Transverse colon (tissue), 4 donors: Measurements from ENCODE around the gene HAPLN3.

ENCODE experiments used
- EP300 ChIP-seq: sonication (generic); formaldehyde crosslinking; IDR thresholded peaks from one replicate; pipeline ENCODE4 v1.6.1; 2017; ENCODE audit warnings: antibody characterized with exemption, low read depth
- POLR2A ChIP-seq: fragments of 450-650 bp; IDR thresholded peaks from one replicate; pipeline ENCODE4 v1.6.1; 2016; ENCODE audit warnings: antibody characterized with exemption, mild to moderate bottlenecking, moderate library complexity
- POLR2AphosphoS5 ChIP-seq, 3 donors: sonication (generic); formaldehyde crosslinking; IDR thresholded peaks; one replicate each; pipeline ENCODE4 v1.6.1; 2016; ENCODE audit warnings: antibody characterized with exemption in 3 of 3
- TF ChIP-seq, protein P1 (sequence below), 5 experiments: fragments of 200-600 bp in 3 of 5; fragments of 450-650 bp in 2 of 5; sonication (generic) in 3 of 5; IDR thresholded peaks; 1 replicate in 2 of 5; 2 replicates in 3 of 5; pipeline ENCODE4 v1.5.1; 2016 to 2017; ENCODE audit warnings: antibody characterized with exemption in 5 of 5, inconsistent platforms in 3 of 5, mild to moderate bottlenecking in 2 of 5, moderate library complexity in 1 of 5

- TF ChIP-seq, protein P1, sequence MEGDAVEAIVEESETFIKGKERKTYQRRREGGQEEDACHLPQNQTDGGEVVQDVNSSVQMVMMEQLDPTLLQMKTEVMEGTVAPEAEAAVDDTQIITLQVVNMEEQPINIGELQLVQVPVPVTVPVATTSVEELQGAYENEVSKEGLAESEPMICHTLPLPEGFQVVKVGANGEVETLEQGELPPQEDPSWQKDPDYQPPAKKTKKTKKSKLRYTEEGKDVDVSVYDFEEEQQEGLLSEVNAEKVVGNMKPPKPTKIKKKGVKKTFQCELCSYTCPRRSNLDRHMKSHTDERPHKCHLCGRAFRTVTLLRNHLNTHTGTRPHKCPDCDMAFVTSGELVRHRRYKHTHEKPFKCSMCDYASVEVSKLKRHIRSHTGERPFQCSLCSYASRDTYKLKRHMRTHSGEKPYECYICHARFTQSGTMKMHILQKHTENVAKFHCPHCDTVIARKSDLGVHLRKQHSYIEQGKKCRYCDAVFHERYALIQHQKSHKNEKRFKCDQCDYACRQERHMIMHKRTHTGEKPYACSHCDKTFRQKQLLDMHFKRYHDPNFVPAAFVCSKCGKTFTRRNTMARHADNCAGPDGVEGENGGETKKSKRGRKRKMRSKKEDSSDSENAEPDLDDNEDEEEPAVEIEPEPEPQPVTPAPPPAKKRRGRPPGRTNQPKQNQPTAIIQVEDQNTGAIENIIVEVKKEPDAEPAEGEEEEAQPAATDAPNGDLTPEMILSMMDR (IDR thresholded peaks at IDR 0.05) = peak; percentile 32 to 54 (median 51)
- TF ChIP-seq POLR2AphosphoS5 (IDR thresholded peaks at IDR 0.05) (no peak), POLR2A (no peak), EP300 (no peak)
These were observed 2.3 kb upstream of the HAPLN3 start for GRCh38 chr15:88897456-88898194.
